Spleen (tissue), 11 donors: ENCODE data around the gene DNAJC7. TPM values are rescaled to one million over a fixed set of nuclear protein-coding genes. Genes with fewer than 3 reads are reported as not detected.

Experiments
- DNase-seq: peaks from one replicate; pipeline ENCODE4 v3.0.0-alpha.2; 2020
- H3K27ac ChIP-seq, 8 donors: fragments of 200-600 bp; sonication (generic) in 7 of 8; 1 replicate in 4 of 8; 2 replicates in 4 of 8; pipeline versions ENCODE4 v1.5.0 to v1.8.0; 2016 to 2021; ENCODE audit warnings: inconsistent platforms in 4 of 8, mild to moderate bottlenecking in 4 of 8, moderate library complexity in 1 of 8
- H3K27me3 ChIP-seq, 7 donors: fragments of 200-600 bp; sonication (generic) in 6 of 7; replicated peaks in 1 of 7; 1 replicate in 4 of 7; 2 replicates in 3 of 7; pipeline versions ENCODE4 v1.5.0 to v1.8.0; 2016 to 2021; ENCODE audit warnings: inconsistent platforms in 3 of 7, mild to moderate bottlenecking in 1 of 7
- H3K36me3 ChIP-seq, 6 donors: fragments of 200-600 bp; sonication (generic) in 5 of 6; 1 replicate in 4 of 6; 2 replicates in 2 of 6; pipeline versions ENCODE4 v1.5.0 to v1.8.0; 2016 to 2021; ENCODE audit warnings: inconsistent platforms in 2 of 6
- H3K4me1 ChIP-seq, 6 donors: fragments of 200-600 bp; sonication (generic) in 5 of 6; 1 replicate in 3 of 6; 2 replicates in 3 of 6; pipeline versions ENCODE4 v1.5.0 to v1.8.0; 2016 to 2021; ENCODE audit warnings: inconsistent platforms in 3 of 6
- H3K4me3 ChIP-seq, 8 donors: fragments of 200-600 bp; sonication (generic) in 7 of 8; 1 replicate in 4 of 8; 2 replicates in 4 of 8; pipeline versions ENCODE4 v1.5.0 to v1.8.0; 2016 to 2021; ENCODE audit warnings: inconsistent platforms in 4 of 8, mild to moderate bottlenecking in 4 of 8, moderate library complexity in 2 of 8
- H3K9me3 ChIP-seq, 8 donors: fragments of 200-600 bp; sonication (generic) in 7 of 8; 1 replicate in 4 of 8; 2 replicates in 4 of 8; pipeline versions ENCODE4 v1.5.0 to v1.8.0; 2016 to 2021; ENCODE audit warnings: inconsistent platforms in 4 of 8
- POLR2A ChIP-seq, 3 donors: fragments of 450-650 bp; IDR thresholded peaks; one replicate each; pipeline ENCODE4 v1.5.1; 2017; ENCODE audit warnings: antibody characterized with exemption in 3 of 3, mild to moderate bottlenecking in 1 of 3
- POLR2AphosphoS5 ChIP-seq, 3 donors: sonication (generic); formaldehyde crosslinking; IDR thresholded peaks; one replicate each; pipeline ENCODE4 v1.5.1; 2017; ENCODE audit warnings: antibody characterized with exemption in 3 of 3
- WGBS, 5 donors: extraction: QIAGEN DNeasy Blood & Tissue Kit in 3 of 5; methylation state at CpG; one replicate each; pipeline versions ENCODE4 v1.1.5 to v1.1.7; 2013 to 2018; 5-methylcytosine and 5-hydroxymethylcytosine counted together
- intact Hi-C: fragments of 100-400 bp; cut with DNase I; formaldehyde crosslinking; loops from one replicate; pipeline ENCODE4 v1.15.0; 2023; ENCODE audit warnings: low total_unique reads
- polyA plus RNA-seq, 3 donors: library from polyadenylated mRNA; stranded (reverse); fragments of 200-250 nt; gene quantifications; one replicate each; pipeline ENCODE4 v1.2.1, GENCODE V29; 2013
- total RNA-seq, 7 donors: library from RNA; depleted of rRNA in 3 of 7; stranded (reverse); fragments of >200 nt in 3 of 7; fragmentation: NEBNext Ultra II Directional in 4 of 7; extraction: Animal tissue kit (Norgen Biotek cat#: 25700) in 4 of 7; gene quantifications; one replicate each; pipeline versions ENCODE4 v1.1.0 to v1.2.1, GENCODE V29; 2016 to 2021
- TF ChIP-seq, protein P1 (sequence below), 11 experiments: fragments of 200-600 bp in 7 of 11; fragments of 450-650 bp in 4 of 11; sonication (generic) in 4 of 11; IDR thresholded peaks in 8 of 11; conservative IDR thresholded peaks in 3 of 11; 1 replicate in 7 of 11; 2 replicates in 4 of 11; pipeline versions ENCODE4 v1.4.0 to v1.8.0; 2016 to 2021; ENCODE audit warnings: antibody characterized with exemption in 11 of 11, inconsistent platforms in 4 of 11, mild to moderate bottlenecking in 1 of 11
- donor health status: healthy with polysubstance abuse.
- donor health status: DM: no; HTN: no; CAD: no; lungs with moderate emphysema.
- donor health status: DM: no; HTN: no; CAD: no.
- donor health status: Bipolar disorder and iron deficiency.
- donor health status: healthy.
- donor health status: DM: no; HTN: no; CAD: no.
- donor health status: DM: yes; HTN: yes; CAD: no.

Gene DNAJC7
- total and polyA plus RNA-seq, 10 donors: 60.6 to 108 (median 79.2) TPM

DNA sequence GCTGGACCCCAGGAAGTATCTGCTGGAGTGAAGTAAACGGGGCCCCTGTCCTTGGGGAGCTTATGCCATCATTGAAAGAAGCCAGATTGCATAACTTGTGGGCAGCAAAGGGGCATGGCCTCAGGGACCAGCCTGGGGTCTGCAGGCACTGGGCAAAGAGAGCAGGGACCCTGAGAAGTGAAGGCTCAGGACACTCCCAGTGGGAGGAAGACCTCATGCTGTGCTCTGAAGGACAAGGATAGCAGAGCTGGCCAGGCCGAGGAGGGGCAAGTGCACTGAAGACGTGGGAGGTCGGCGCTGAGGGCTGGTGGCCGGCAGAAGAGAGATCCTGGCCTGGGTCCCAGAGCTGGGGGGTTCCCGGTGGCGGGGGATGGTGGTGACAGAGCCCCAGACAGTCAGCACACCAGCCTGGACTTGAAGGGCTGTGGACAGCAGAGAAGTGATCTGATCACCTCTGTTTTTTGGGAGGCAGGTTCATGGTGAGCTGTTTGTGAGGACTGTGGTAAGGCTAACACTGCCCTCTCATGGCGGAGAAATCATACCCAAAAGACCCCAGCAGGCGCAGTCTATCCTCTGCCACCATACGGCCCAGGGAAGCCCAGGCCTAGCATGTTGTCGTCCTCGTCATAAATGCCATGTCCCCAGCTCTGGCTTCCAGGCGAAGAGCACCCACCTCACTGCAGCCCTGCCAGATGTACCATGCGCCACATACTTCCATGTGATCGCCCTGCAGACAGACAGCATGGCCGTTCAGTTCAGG is 57.7 kb downstream of the DNAJC7 start:
- DNase-seq: no peak

DNA sequence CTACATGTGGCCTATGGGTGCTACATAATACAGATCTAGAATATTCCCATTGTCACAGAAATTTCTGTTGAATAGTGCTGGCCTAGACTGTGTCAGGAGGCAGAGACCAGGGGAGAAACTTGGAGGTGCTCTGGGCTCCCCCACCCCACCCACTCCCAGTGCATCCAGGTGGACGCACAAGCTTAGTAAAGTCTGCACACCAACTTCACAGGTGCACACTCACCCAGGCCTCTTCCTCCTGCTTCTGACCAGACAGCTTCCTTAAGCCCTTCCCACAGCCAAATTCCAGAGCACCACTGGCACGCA is 58.3 kb downstream of the DNAJC7 start:
- WGBS, 5 donors: 47 to 84% (median 71%) methylated on average over 2 of the region's 2 CpGs
- H3K4me3 ChIP-seq: no peak overlapping the region
- no peaks in the 10 kb centered on the region for H3K36me3 ChIP-seq
- DNase-seq: no peak
- TF ChIP-seq POLR2AphosphoS5 (IDR thresholded peaks at IDR 0.05) (no peak), POLR2A (IDR thresholded peaks at IDR 0.05) (no peak)
- TF ChIP-seq, protein P1, sequence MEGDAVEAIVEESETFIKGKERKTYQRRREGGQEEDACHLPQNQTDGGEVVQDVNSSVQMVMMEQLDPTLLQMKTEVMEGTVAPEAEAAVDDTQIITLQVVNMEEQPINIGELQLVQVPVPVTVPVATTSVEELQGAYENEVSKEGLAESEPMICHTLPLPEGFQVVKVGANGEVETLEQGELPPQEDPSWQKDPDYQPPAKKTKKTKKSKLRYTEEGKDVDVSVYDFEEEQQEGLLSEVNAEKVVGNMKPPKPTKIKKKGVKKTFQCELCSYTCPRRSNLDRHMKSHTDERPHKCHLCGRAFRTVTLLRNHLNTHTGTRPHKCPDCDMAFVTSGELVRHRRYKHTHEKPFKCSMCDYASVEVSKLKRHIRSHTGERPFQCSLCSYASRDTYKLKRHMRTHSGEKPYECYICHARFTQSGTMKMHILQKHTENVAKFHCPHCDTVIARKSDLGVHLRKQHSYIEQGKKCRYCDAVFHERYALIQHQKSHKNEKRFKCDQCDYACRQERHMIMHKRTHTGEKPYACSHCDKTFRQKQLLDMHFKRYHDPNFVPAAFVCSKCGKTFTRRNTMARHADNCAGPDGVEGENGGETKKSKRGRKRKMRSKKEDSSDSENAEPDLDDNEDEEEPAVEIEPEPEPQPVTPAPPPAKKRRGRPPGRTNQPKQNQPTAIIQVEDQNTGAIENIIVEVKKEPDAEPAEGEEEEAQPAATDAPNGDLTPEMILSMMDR (IDR thresholded peaks at IDR 0.05 in 8 of 11, conservative IDR thresholded peaks at IDR 0.05 in 3 of 11): no peak
- H3K4me1 ChIP-seq: peaks cover 0 to 32% (median 16%) of the 10 kb centered on the region in 6 donors
- H3K9me3 ChIP-seq: no peaks in the 10 kb centered on the region
- intact Hi-C loops: no loop called here
- no peak overlapping the region for H3K27ac ChIP-seq
- H3K27me3 ChIP-seq: no peaks in the 10 kb centered on the region

More for the DNA sequence above, 57.7 kb downstream of the DNAJC7 start:
- H3K4me3 ChIP-seq: no peak overlapping the region
- H3K27me3 ChIP-seq: no peaks in the 10 kb centered on the region
- TF ChIP-seq POLR2AphosphoS5 (IDR thresholded peaks at IDR 0.05) (peak in 2 of 3 donors; percentile 13 to 18), POLR2A (IDR thresholded peaks at IDR 0.05) (no peak)
- TF ChIP-seq, protein P1 (IDR thresholded peaks at IDR 0.05 in 8 of 11, conservative IDR thresholded peaks at IDR 0.05 in 3 of 11): peak in 7 of 11 experiments; percentile 20 to 53 (median 32)
- peaks cover 0 to 32% (median 16%) of the 10 kb centered on the region in 6 donors for H3K4me1 ChIP-seq
- H3K27ac ChIP-seq: no peak overlapping the region
- no peaks in the 10 kb centered on the region for H3K36me3 ChIP-seq
- whole genome bisulfite sequencing, 5 donors: 61 to 71% (median 65%) methylated on average over 15 to 17 of the region's 17 CpGs
- no peaks in the 10 kb centered on the region for H3K9me3 ChIP-seq
- intact Hi-C loops: loop anchor here (5.0 to 10.0 kb wide), 2 partner anchors 55 to 158 kb away; partner anchors contain the start of gene DNAJC7

DNA sequence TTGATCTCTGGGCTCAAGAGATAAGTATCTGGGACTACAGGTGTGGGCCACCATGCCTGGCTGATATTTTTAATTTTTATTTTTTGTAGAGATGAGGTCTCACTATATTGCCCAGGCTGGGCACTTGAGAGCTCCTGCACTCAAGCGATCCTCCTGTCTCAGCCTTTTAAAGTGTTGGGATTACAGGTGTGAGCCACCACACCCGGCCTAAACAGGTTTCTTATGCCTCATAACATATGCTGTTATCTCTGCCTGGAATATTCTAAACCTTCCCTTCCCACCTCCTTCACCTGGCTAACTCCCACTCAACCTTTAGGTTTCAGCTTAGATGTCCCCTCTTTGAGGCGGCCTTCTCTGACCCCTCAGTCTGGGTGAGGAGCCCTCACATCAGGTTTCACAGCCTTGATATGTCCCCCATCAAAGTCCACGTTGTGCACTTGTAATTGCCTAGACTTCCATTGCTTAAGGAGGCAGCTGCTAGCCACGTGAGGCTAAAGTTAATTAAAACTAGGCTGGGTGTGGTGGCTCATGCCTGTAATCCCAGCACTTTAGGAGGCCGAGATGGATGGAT is 59.3 kb downstream of the DNAJC7 start:
- DNase-seq: no peak
- TF ChIP-seq POLR2A (IDR thresholded peaks at IDR 0.05) (no peak), POLR2AphosphoS5 (IDR thresholded peaks at IDR 0.05) (no peak)
- TF ChIP-seq, protein P1 (IDR thresholded peaks at IDR 0.05 in 8 of 11, conservative IDR thresholded peaks at IDR 0.05 in 3 of 11): no peak
- H3K9me3 ChIP-seq: no peaks in the 10 kb centered on the region
- H3K4me3 ChIP-seq: no peak overlapping the region
- H3K27me3 ChIP-seq: no peaks in the 10 kb centered on the region
- 85 to 88% (median 86%) methylated on average over 6 of the region's 6 CpGs for WGBS, 5 donors
- H3K27ac ChIP-seq: no peak overlapping the region
- H3K4me1 ChIP-seq: peaks cover 0 to 28% (median 12%) of the 10 kb centered on the region in 6 donors
- no peaks in the 10 kb centered on the region for H3K36me3 ChIP-seq
- intact Hi-C loops: no loop called here
